ENCODE results near the gene GLRX2.
A peak's percentile ranks its signal among the peaks of the same experiment; 100 is the strongest.

Gene GLRX2

GRCh38 chr1:193069748-193070385, 35.3 kb downstream of the GLRX2 start:
- H3K9me3 ChIP-seq (ENCODE audit: control extremely low read depth in 1 of 5, control insufficient read depth in 4 of 5, insufficient read depth in 2 of 5, low read depth in 1 of 5, low read length in 4 of 5), result no peaks in the 10 kb centered on the region
- POLR2A ChIA-PET, result interaction anchor here (0.6 to 0.8 kb wide), 2 partner anchors 9 to 261 kb away, joined by 3 to 4 read pairs; partner anchors contain the start of gene RGS2
- peak overlapping the region in 1 of 2 experiments; percentile 3 for H3K27ac ChIP-seq (ENCODE audit: insufficient read depth in 1 of 2, low read depth in 1 of 2, low read length in 2 of 2, poor library complexity in 1 of 2, severe bottlenecking in 2 of 2)
- CTCF ChIA-PET, result interaction anchor here (0.6 to 1.4 kb wide), 3 partner anchors 12 to 16 kb away, joined by 3 to 7 read pairs (median 4); no protein-coding TSS in a partner anchor
- H3K4me1 ChIP-seq (ENCODE audit: control extremely low read depth in 1 of 4, control insufficient read depth in 4 of 4, insufficient read depth in 4 of 4, low read length in 3 of 4), result peaks cover 0 to 6% (median 0%) of the 10 kb centered on the region in 4 experiments
- no peak overlapping the region for H3K4me3 ChIP-seq (ENCODE audit: control insufficient read depth in 1 of 7, extremely low read depth in 1 of 7, insufficient read depth in 4 of 7, low read depth in 2 of 7, low read length in 6 of 7)
- WGBS (ENCODE audit: insufficient coverage), result 100% methylated on average over 2 of the region's 4 CpGs
- H3K36me3 ChIP-seq (ENCODE audit: control insufficient read depth in 4 of 4, insufficient read depth in 4 of 4, low read length in 3 of 4), result peaks cover 2 to 11% (median 4%) of the 10 kb centered on the region in 4 experiments
- no peaks in the 10 kb centered on the region for H3K27me3 ChIP-seq (replicated peaks in 2 of 5; ENCODE audit: control insufficient read depth in 4 of 5, insufficient read depth in 5 of 5, low read length in 4 of 5)
- peak in 2 of 3 donors; percentile 23 to 44 for DNase-seq

GRCh38 chr1:193068013-193068412, 37.2 kb downstream of the GLRX2 start:
- H3K27ac ChIP-seq (ENCODE audit: insufficient read depth in 1 of 2, low read depth in 1 of 2, low read length in 2 of 2, poor library complexity in 1 of 2, severe bottlenecking in 2 of 2), result no peak overlapping the region
- peaks cover 0 to 6% (median 0%) of the 10 kb centered on the region in 4 experiments for H3K4me1 ChIP-seq (ENCODE audit: control extremely low read depth in 1 of 4, control insufficient read depth in 4 of 4, insufficient read depth in 4 of 4, low read length in 3 of 4)
- ChIA-PET CTCF (no interaction called here), POLR2A (no interaction called here)
- H3K9me3 ChIP-seq (ENCODE audit: control extremely low read depth in 1 of 5, control insufficient read depth in 4 of 5, insufficient read depth in 2 of 5, low read depth in 1 of 5, low read length in 4 of 5), result no peaks in the 10 kb centered on the region
- peaks cover under 1 to 8% (median 3%) of the 10 kb centered on the region in 4 experiments for H3K36me3 ChIP-seq (ENCODE audit: control insufficient read depth in 4 of 4, insufficient read depth in 4 of 4, low read length in 3 of 4)
- no peak overlapping the region for H3K4me3 ChIP-seq (ENCODE audit: control insufficient read depth in 1 of 7, extremely low read depth in 1 of 7, insufficient read depth in 4 of 7, low read depth in 2 of 7, low read length in 6 of 7)
- H3K27me3 ChIP-seq (replicated peaks in 2 of 5; ENCODE audit: control insufficient read depth in 4 of 5, insufficient read depth in 5 of 5, low read length in 4 of 5), result no peaks in the 10 kb centered on the region
- peak in 2 of 3 donors; percentile 10 to 29 for DNase-seq

GRCh38 chr1:193066606-193067005, 38.6 kb downstream of the GLRX2 start:
- H3K9me3 ChIP-seq (ENCODE audit: control extremely low read depth in 1 of 5, control insufficient read depth in 4 of 5, insufficient read depth in 2 of 5, low read depth in 1 of 5, low read length in 4 of 5), result no peaks in the 10 kb centered on the region
- H3K27ac ChIP-seq (ENCODE audit: insufficient read depth in 1 of 2, low read depth in 1 of 2, low read length in 2 of 2, poor library complexity in 1 of 2, severe bottlenecking in 2 of 2), result no peak overlapping the region
- H3K27me3 ChIP-seq (replicated peaks in 2 of 5; ENCODE audit: control insufficient read depth in 4 of 5, insufficient read depth in 5 of 5, low read length in 4 of 5), result no peaks in the 10 kb centered on the region
- H3K4me3 ChIP-seq (ENCODE audit: control insufficient read depth in 1 of 7, extremely low read depth in 1 of 7, insufficient read depth in 4 of 7, low read depth in 2 of 7, low read length in 6 of 7), result no peak overlapping the region
- no peak for DNase-seq
- ChIA-PET POLR2A (no interaction called here), CTCF (interaction anchor here (0.9 kb wide), 1 partner anchor 454 kb away, joined by 3 read pairs; no protein-coding TSS in a partner anchor)
- peaks cover 0 to 6% (median 0%) of the 10 kb centered on the region in 4 experiments for H3K4me1 ChIP-seq (ENCODE audit: control extremely low read depth in 1 of 4, control insufficient read depth in 4 of 4, insufficient read depth in 4 of 4, low read length in 3 of 4)
- peaks cover 0 to 6% (median 3%) of the 10 kb centered on the region in 4 experiments for H3K36me3 ChIP-seq (ENCODE audit: control insufficient read depth in 4 of 4, insufficient read depth in 4 of 4, low read length in 3 of 4)
- 89% methylated on average over 4 of the region's 4 CpGs for WGBS (ENCODE audit: insufficient coverage)

GRCh38 chr1:193065954-193066353, 39.3 kb downstream of the GLRX2 start:
- POLR2A ChIA-PET, result no interaction called here
- Histone ChIP-seq H3K27me3 (replicated peaks in 2 of 5; ENCODE audit: control insufficient read depth in 4 of 5, insufficient read depth in 5 of 5, low read length in 4 of 5) (no peaks in the 10 kb centered on the region), H3K27ac (ENCODE audit: insufficient read depth in 1 of 2, low read depth in 1 of 2, low read length in 2 of 2, poor library complexity in 1 of 2, severe bottlenecking in 2 of 2) (no peak overlapping the region), H3K9me3 (ENCODE audit: control extremely low read depth in 1 of 5, control insufficient read depth in 4 of 5, insufficient read depth in 2 of 5, low read depth in 1 of 5, low read length in 4 of 5) (no peaks in the 10 kb centered on the region), H3K36me3 (ENCODE audit: control insufficient read depth in 4 of 4, insufficient read depth in 4 of 4, low read length in 3 of 4) (peaks cover 0 to 6% (median 3%) of the 10 kb centered on the region in 4 experiments), H3K4me3 (ENCODE audit: control insufficient read depth in 1 of 7, extremely low read depth in 1 of 7, insufficient read depth in 4 of 7, low read depth in 2 of 7, low read length in 6 of 7) (no peak overlapping the region), H3K4me1 (ENCODE audit: control extremely low read depth in 1 of 4, control insufficient read depth in 4 of 4, insufficient read depth in 4 of 4, low read length in 3 of 4) (peaks cover 0 to 10% (median 3%) of the 10 kb centered on the region in 4 experiments)
- CTCF ChIA-PET, result interaction anchor here (0.9 kb wide), 1 partner anchor 453 kb away, joined by 3 read pairs; no protein-coding TSS in a partner anchor
- DNase-seq, result no peak

- Histone ChIP-seq H3K4me3 (ENCODE audit: control insufficient read depth in 1 of 7, extremely low read depth in 1 of 7, insufficient read depth in 4 of 7, low read depth in 2 of 7, low read length in 6 of 7) (no peak overlapping the region), H3K4me1 (ENCODE audit: control extremely low read depth in 1 of 4, control insufficient read depth in 4 of 4, insufficient read depth in 4 of 4, low read length in 3 of 4) (peaks cover 11 to 25% (median 19%) of the 10 kb centered on the region in 4 experiments), H3K9me3 (ENCODE audit: control extremely low read depth in 1 of 5, control insufficient read depth in 4 of 5, insufficient read depth in 2 of 5, low read depth in 1 of 5, low read length in 4 of 5) (no peaks in the 10 kb centered on the region), H3K27ac (ENCODE audit: insufficient read depth in 1 of 2, low read depth in 1 of 2, low read length in 2 of 2, poor library complexity in 1 of 2, severe bottlenecking in 2 of 2) (no peak overlapping the region), H3K27me3 (replicated peaks in 2 of 5; ENCODE audit: control insufficient read depth in 4 of 5, insufficient read depth in 5 of 5, low read length in 4 of 5) (no peaks in the 10 kb centered on the region), H3K36me3 (ENCODE audit: control insufficient read depth in 4 of 4, insufficient read depth in 4 of 4, low read length in 3 of 4) (peaks cover 0 to 4% (median 0%) of the 10 kb centered on the region in 4 experiments)
- WGBS (ENCODE audit: insufficient coverage), result no CpG with 5 or more reads among the region's 4 CpGs
- no peak for DNase-seq
- ChIA-PET CTCF (interaction anchor here (1.0 kb wide), 1 partner anchor 41 kb away, joined by 3 read pairs; no protein-coding TSS in a partner anchor), POLR2A (interaction anchor here (0.7 kb wide), 1 partner anchor 137 kb away, joined by 3 read pairs; no protein-coding TSS in a partner anchor)
These were observed 42.3 kb downstream of the GLRX2 start for GRCh38 chr1:193062698-193063463.

GRCh38 chr1:193060938-193061337, 44.3 kb downstream of the GLRX2 start:
- Histone ChIP-seq H3K27me3 (replicated peaks in 2 of 5; ENCODE audit: control insufficient read depth in 4 of 5, insufficient read depth in 5 of 5, low read length in 4 of 5) (no peaks in the 10 kb centered on the region), H3K27ac (ENCODE audit: insufficient read depth in 1 of 2, low read depth in 1 of 2, low read length in 2 of 2, poor library complexity in 1 of 2, severe bottlenecking in 2 of 2) (peak overlapping the region in 1 of 2 experiments; percentile 97), H3K4me3 (ENCODE audit: control insufficient read depth in 1 of 7, extremely low read depth in 1 of 7, insufficient read depth in 4 of 7, low read depth in 2 of 7, low read length in 6 of 7) (peak overlapping the region in 6 of 7 experiments; percentile 73 to 100 (median 90)), H3K36me3 (ENCODE audit: control insufficient read depth in 4 of 4, insufficient read depth in 4 of 4, low read length in 3 of 4) (peaks cover 0 to 4% (median 0%) of the 10 kb centered on the region in 4 experiments), H3K9me3 (ENCODE audit: control extremely low read depth in 1 of 5, control insufficient read depth in 4 of 5, insufficient read depth in 2 of 5, low read depth in 1 of 5, low read length in 4 of 5) (no peaks in the 10 kb centered on the region), H3K4me1 (ENCODE audit: control extremely low read depth in 1 of 4, control insufficient read depth in 4 of 4, insufficient read depth in 4 of 4, low read length in 3 of 4) (peaks cover 11 to 32% (median 22%) of the 10 kb centered on the region in 4 experiments)
- ChIA-PET POLR2A (interaction anchor here (0.8 to 1.2 kb wide), 2 partner anchors 9 to 44 kb away, joined by 3 read pairs; no protein-coding TSS in a partner anchor), CTCF (no interaction called here)
- peak in 2 of 3 donors; percentile 34 to 47 for DNase-seq
- 31% methylated on average over 2 of the region's 2 CpGs for WGBS (ENCODE audit: insufficient coverage)

Measured in common myeloid progenitor, CD34-positive (primary cell).